ENCODE data around the gene JHY.

- TF ChIP-seq CTCF (IDR thresholded peaks at IDR 0.05) (no peak), POLR2A (IDR thresholded peaks at IDR 0.05) (no peak)
Measured at GRCh38 chr11:122963961-122964360, 81.4 kb downstream of the JHY start.
